ENCODE measurements around the gene MIEF2.

DNA sequence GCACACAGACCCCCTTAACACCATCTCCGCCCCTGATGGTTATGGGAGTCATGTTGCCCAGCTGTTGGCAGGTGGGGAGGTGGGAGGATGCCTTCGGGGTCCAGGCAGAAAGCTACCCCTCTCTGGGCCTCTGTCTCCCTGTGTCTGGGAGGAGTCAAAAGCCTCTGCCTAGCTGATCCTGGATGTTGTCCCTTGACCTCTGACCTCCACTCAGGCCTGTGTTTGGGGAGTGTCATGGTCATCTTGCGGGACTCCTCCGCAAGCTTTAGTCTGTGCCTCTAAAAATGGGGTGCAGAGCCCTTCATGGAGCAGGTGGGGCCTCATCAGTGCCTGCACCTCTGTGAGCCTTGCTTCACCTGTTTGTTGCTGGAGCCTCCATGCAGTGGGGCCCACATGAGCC is 31.2 kb upstream of the MIEF2 start:
- TF ChIP-seq, protein P1, sequence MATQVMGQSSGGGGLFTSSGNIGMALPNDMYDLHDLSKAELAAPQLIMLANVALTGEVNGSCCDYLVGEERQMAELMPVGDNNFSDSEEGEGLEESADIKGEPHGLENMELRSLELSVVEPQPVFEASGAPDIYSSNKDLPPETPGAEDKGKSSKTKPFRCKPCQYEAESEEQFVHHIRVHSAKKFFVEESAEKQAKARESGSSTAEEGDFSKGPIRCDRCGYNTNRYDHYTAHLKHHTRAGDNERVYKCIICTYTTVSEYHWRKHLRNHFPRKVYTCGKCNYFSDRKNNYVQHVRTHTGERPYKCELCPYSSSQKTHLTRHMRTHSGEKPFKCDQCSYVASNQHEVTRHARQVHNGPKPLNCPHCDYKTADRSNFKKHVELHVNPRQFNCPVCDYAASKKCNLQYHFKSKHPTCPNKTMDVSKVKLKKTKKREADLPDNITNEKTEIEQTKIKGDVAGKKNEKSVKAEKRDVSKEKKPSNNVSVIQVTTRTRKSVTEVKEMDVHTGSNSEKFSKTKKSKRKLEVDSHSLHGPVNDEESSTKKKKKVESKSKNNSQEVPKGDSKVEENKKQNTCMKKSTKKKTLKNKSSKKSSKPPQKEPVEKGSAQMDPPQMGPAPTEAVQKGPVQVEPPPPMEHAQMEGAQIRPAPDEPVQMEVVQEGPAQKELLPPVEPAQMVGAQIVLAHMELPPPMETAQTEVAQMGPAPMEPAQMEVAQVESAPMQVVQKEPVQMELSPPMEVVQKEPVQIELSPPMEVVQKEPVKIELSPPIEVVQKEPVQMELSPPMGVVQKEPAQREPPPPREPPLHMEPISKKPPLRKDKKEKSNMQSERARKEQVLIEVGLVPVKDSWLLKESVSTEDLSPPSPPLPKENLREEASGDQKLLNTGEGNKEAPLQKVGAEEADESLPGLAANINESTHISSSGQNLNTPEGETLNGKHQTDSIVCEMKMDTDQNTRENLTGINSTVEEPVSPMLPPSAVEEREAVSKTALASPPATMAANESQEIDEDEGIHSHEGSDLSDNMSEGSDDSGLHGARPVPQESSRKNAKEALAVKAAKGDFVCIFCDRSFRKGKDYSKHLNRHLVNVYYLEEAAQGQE (IDR thresholded peaks at IDR 0.05; ENCODE audit: low read depth, low read length), result no peak
- TF ChIP-seq GATA2 (CRISPR knock-in tag; IDR thresholded peaks at IDR 0.05), result no peak
- TF ChIP-seq, protein P2, sequence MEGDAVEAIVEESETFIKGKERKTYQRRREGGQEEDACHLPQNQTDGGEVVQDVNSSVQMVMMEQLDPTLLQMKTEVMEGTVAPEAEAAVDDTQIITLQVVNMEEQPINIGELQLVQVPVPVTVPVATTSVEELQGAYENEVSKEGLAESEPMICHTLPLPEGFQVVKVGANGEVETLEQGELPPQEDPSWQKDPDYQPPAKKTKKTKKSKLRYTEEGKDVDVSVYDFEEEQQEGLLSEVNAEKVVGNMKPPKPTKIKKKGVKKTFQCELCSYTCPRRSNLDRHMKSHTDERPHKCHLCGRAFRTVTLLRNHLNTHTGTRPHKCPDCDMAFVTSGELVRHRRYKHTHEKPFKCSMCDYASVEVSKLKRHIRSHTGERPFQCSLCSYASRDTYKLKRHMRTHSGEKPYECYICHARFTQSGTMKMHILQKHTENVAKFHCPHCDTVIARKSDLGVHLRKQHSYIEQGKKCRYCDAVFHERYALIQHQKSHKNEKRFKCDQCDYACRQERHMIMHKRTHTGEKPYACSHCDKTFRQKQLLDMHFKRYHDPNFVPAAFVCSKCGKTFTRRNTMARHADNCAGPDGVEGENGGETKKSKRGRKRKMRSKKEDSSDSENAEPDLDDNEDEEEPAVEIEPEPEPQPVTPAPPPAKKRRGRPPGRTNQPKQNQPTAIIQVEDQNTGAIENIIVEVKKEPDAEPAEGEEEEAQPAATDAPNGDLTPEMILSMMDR (IDR thresholded peaks at IDR 0.05), result no peak
- TF ChIP-seq, protein P3, sequence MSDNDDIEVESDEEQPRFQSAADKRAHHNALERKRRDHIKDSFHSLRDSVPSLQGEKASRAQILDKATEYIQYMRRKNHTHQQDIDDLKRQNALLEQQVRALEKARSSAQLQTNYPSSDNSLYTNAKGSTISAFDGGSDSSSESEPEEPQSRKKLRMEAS (IDR thresholded peaks at IDR 0.05; ENCODE audit: low read depth), result no peak
- TF ChIP-seq TEAD4 (IDR thresholded peaks at IDR 0.05; ENCODE audit: borderline replicate concordance, insufficient read depth), result no peak

Data from SK-N-SH (cell line).